Neural progenitor cell (in vitro differentiated cells): Measurements from ENCODE around the gene COL4A2. TPM values are rescaled to one million over a fixed set of nuclear protein-coding genes. Genes with fewer than 3 reads are reported as not detected.
A peak's percentile ranks its signal among the peaks of the same experiment; 100 is the strongest.

ENCODE experiments used
- DNase-seq: peaks from one replicate; pipeline ENCODE4 v3.0.0-alpha.2; 2016; ENCODE audit warnings: low spot score
- H2AFZ ChIP-seq: fragments of 200-600 bp; sonication (generic); replicated peaks from 2 replicates; pipeline ENCODE4 v1.6.1; 2016; ENCODE audit warnings: antibody characterized with exemption
- H3F3A ChIP-seq: fragments of 200-600 bp; sonication (generic); 2 replicates; pipeline ENCODE4 v1.6.1; 2016; ENCODE audit warnings: antibody characterized with exemption, low read depth
- H3K27ac ChIP-seq: fragments of 200-600 bp; sonication (generic); 2 replicates; pipeline ENCODE4 v1.5.1; 2016; ENCODE audit warnings: mild to moderate bottlenecking
- H3K27me3 ChIP-seq: fragments of 200-600 bp; sonication (generic); 2 replicates; pipeline ENCODE4 v1.6.1; 2016; ENCODE audit warnings: mild to moderate bottlenecking, moderate library complexity
- H3K36me3 ChIP-seq: fragments of 200-600 bp; sonication (generic); 2 replicates; pipeline ENCODE4 v1.5.1; 2016
- H3K4me1 ChIP-seq: fragments of 200-600 bp; sonication (generic); 2 replicates; pipeline ENCODE4 v1.6.1; 2016; ENCODE audit warnings: mixed run types
- H3K4me2 ChIP-seq: fragments of 200-600 bp; sonication (generic); 2 replicates; pipeline ENCODE4 v1.6.1; 2016
- H3K4me3 ChIP-seq: fragments of 200-600 bp; sonication (generic); 2 replicates; pipeline ENCODE4 v1.5.1; 2016
- H3K79me2 ChIP-seq: fragments of 200-600 bp; sonication (generic); 2 replicates; pipeline ENCODE4 v1.6.1; 2016; ENCODE audit warnings: low read depth
- H3K9ac ChIP-seq: fragments of 200-600 bp; sonication (generic); 2 replicates; pipeline ENCODE4 v1.6.1; 2016
- H3K9me3 ChIP-seq: fragments of 200-600 bp; sonication (generic); 2 replicates; pipeline ENCODE4 v1.5.1; 2016; ENCODE audit warnings: low read depth
- H4K20me1 ChIP-seq: fragments of 200-600 bp; sonication (generic); 2 replicates; pipeline ENCODE4 v1.6.1; 2016; ENCODE audit warnings: low read depth
- H3K27ac Mint-ChIP-seq: 3 replicates; pipeline ENCODE4 v1.8.0; 2021; ENCODE audit warnings: mixed read lengths
- H3K27me3 Mint-ChIP-seq: 2 replicates; pipeline ENCODE4 v1.8.0; 2022; ENCODE audit warnings: low read depth, mild to moderate bottlenecking, inconsistent platforms, moderate library complexity, mixed read lengths; ENCODE audit not compliant: insufficient read depth
- H3K36me3 Mint-ChIP-seq: 3 replicates; pipeline ENCODE4 v1.8.0; 2021; ENCODE audit warnings: mixed read lengths
- H3K4me1 Mint-ChIP-seq: 3 replicates; pipeline ENCODE4 v1.8.0; 2021; ENCODE audit warnings: mixed read lengths
- H3K4me3 Mint-ChIP-seq: 3 replicates; pipeline ENCODE4 v1.8.0; 2021; ENCODE audit warnings: mild to moderate bottlenecking, moderate library complexity, mixed read lengths
- H3K9me3 Mint-ChIP-seq: 3 replicates; pipeline ENCODE4 v1.8.0; 2020; ENCODE audit warnings: mixed read lengths
- EZH2 ChIP-seq: fragments of 200-600 bp; sonication (generic); IDR thresholded peaks from 2 replicates; pipeline ENCODE4 v1.6.1; 2017; ENCODE audit warnings: antibody characterized with exemption, mild to moderate bottlenecking, moderate library complexity
- EZH2phosphoT487 ChIP-seq: fragments of 200-600 bp; sonication (generic); IDR thresholded peaks from 2 replicates; pipeline ENCODE4 v1.6.1; 2017; ENCODE audit warnings: antibody characterized with exemption
- total RNA-seq: library from RNA; depleted of rRNA; stranded (reverse); fragments of >200 nt; gene quantifications from 2 replicates; pipeline ENCODE4 v1.2.3, GENCODE V29; 2015; ENCODE audit warnings: low replicate concordance
- TF ChIP-seq, protein P1 (sequence below): fragments of 200-600 bp; sonication (generic); IDR thresholded peaks from 2 replicates; pipeline ENCODE4 v1.5.1; 2017; ENCODE audit warnings: antibody characterized with exemption, mild to moderate bottlenecking

COL4A2 gene
- total RNA-seq, 1 donor from 2014 or later, result 73.6 TPM

DNA sequence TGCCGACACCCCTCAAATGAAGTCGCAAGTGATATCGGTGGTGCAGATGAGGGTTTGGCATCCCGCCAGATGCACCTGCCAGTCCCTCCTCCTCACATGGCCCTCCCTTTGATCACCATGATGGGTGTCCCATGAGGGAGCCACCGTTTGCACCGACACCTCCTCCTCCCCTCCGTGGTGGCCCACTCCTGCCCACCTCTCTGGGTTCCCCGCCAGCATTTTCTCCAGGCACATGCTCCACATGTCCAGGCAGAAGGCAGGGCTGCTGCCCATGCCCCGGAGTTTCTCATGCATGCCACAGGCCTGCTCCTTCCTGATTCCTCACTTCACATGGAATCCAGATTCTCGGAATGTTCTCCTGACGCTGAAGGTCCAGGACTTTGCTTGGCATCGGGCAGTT, 49.3 kb downstream of the COL4A2 start:
- peaks cover 17% of the 10 kb centered on the region for H3K79me2 ChIP-seq
- no peak overlapping the region for H3K27ac ChIP-seq
- no peak overlapping the region for H3K4me3 Mint-ChIP-seq
- H3K9ac ChIP-seq, result no peak overlapping the region
- no peak overlapping the region for H2AFZ ChIP-seq
- H3F3A ChIP-seq, result no peaks in the 10 kb centered on the region
- H3K27me3 ChIP-seq, result no peaks in the 10 kb centered on the region
- H3K4me1 Mint-ChIP-seq, result peaks cover 24% of the 10 kb centered on the region
- H3K9me3 ChIP-seq, result no peaks in the 10 kb centered on the region
- peaks cover 59% of the 10 kb centered on the region for H4K20me1 ChIP-seq
- no peaks in the 10 kb centered on the region for H3K36me3 ChIP-seq
- peaks cover 8% of the 10 kb centered on the region for H3K27me3 Mint-ChIP-seq
- no peak for TF ChIP-seq EZH2
- no peak for TF ChIP-seq EZH2phosphoT487
- TF ChIP-seq, protein P1, sequence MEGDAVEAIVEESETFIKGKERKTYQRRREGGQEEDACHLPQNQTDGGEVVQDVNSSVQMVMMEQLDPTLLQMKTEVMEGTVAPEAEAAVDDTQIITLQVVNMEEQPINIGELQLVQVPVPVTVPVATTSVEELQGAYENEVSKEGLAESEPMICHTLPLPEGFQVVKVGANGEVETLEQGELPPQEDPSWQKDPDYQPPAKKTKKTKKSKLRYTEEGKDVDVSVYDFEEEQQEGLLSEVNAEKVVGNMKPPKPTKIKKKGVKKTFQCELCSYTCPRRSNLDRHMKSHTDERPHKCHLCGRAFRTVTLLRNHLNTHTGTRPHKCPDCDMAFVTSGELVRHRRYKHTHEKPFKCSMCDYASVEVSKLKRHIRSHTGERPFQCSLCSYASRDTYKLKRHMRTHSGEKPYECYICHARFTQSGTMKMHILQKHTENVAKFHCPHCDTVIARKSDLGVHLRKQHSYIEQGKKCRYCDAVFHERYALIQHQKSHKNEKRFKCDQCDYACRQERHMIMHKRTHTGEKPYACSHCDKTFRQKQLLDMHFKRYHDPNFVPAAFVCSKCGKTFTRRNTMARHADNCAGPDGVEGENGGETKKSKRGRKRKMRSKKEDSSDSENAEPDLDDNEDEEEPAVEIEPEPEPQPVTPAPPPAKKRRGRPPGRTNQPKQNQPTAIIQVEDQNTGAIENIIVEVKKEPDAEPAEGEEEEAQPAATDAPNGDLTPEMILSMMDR, result no peak
- peaks cover 24% of the 10 kb centered on the region for H3K36me3 Mint-ChIP-seq
- no peak for DNase-seq
- no peaks in the 10 kb centered on the region for H3K9me3 Mint-ChIP-seq
- no peak overlapping the region for H3K27ac Mint-ChIP-seq
- peaks cover 8% of the 10 kb centered on the region for H3K4me1 ChIP-seq
- H3K4me2 ChIP-seq, result no peak overlapping the region
- no peak overlapping the region for H3K4me3 ChIP-seq

DNA sequence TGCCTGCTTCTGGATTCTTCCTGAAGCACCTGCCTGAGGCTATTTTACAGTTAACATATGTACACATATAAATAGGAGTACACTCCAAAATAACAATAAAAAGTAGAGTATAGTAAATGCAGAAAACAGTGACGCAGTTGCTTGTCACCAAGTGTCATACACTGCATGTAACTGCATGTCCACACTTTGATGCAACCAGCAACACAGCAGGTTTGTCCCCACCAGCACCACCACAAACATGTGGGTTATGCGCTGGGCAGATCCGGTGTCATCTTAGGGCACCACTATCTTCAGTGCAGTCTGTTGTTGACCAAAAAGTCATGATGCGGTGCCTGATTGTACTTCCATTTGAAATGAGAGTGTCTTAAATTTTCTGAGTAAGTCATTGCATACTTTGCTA, 51.3 kb downstream of the COL4A2 start:
- DNase-seq, result no peak
- H3K9ac ChIP-seq, result no peak overlapping the region
- peaks cover 21% of the 10 kb centered on the region for H3K36me3 Mint-ChIP-seq

DNA sequence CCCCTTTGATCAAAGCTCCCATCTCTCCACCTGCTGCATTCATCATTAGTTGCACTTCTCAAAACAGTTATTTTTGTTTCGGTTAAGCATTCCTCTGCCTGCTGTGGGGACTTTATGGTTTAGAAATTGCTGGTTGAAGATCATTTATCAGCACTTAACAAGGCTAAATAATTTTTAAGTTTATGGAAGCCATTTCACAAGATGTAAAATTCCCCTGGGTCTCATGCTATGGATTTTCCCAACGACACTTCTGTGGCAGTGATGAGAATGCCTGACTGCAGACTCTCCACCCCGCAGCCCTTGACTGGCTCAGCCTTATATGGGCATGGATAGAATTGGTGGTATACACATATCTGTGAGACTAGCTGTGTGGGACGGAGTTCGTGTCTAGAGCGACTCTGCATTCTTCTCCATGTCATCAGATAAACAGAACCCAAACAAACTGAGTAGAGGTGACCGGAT, 52.8 kb downstream of the COL4A2 start:
- no peak for DNase-seq
- Histone ChIP-seq H3F3A (no peaks in the 10 kb centered on the region), H3K4me3 (no peak overlapping the region), H4K20me1 (peaks cover 32% of the 10 kb centered on the region), H3K9me3 (no peaks in the 10 kb centered on the region), H3K36me3 (no peaks in the 10 kb centered on the region), H3K27me3 (no peaks in the 10 kb centered on the region), H2AFZ (no peak overlapping the region), H3K27ac (no peak overlapping the region), H3K4me2 (no peak overlapping the region), H3K4me1 (peaks cover 8% of the 10 kb centered on the region), H3K79me2 (peaks cover 2% of the 10 kb centered on the region), H3K9ac (no peak overlapping the region)
- Mint-ChIP-seq H3K4me3 (no peak overlapping the region), H3K4me1 (peaks cover 22% of the 10 kb centered on the region), H3K36me3 (peaks cover 19% of the 10 kb centered on the region), H3K27ac (peak overlapping the region; percentile 18), H3K27me3 (peaks cover 4% of the 10 kb centered on the region), H3K9me3 (no peaks in the 10 kb centered on the region)
- TF ChIP-seq EZH2phosphoT487 (no peak), EZH2 (no peak)
- TF ChIP-seq, protein P1, result no peak

More for the DNA sequence above, 51.3 kb downstream of the COL4A2 start:
- no peaks in the 10 kb centered on the region for H3K36me3 ChIP-seq
- H2AFZ ChIP-seq, result no peak overlapping the region
- no peaks in the 10 kb centered on the region for H3F3A ChIP-seq
- Mint-ChIP-seq H3K4me3 (no peak overlapping the region), H3K9me3 (no peaks in the 10 kb centered on the region), H3K4me1 (peaks cover 22% of the 10 kb centered on the region), H3K27ac (no peak overlapping the region), H3K27me3 (peaks cover 6% of the 10 kb centered on the region)
- peaks cover 5% of the 10 kb centered on the region for H3K79me2 ChIP-seq
- no peak overlapping the region for H3K27ac ChIP-seq
- no peak overlapping the region for H3K4me2 ChIP-seq
- no peak overlapping the region for H3K4me3 ChIP-seq
- TF ChIP-seq, protein P1, result no peak
- TF ChIP-seq EZH2phosphoT487 (no peak), EZH2 (no peak)
- H3K4me1 ChIP-seq, result peaks cover 8% of the 10 kb centered on the region
- no peaks in the 10 kb centered on the region for H3K9me3 ChIP-seq
- peaks cover 42% of the 10 kb centered on the region for H4K20me1 ChIP-seq
- no peaks in the 10 kb centered on the region for H3K27me3 ChIP-seq
